Activated CD4-positive, alpha-beta T cell treated with anti-CD3 and anti-CD28 coated beads, Interleukin-2, amount 50 U/mL, for 4 hours (primary cell): ENCODE measurements around the gene CDK17.

ENCODE experiments used
- DNase-seq, 2 experiments: peaks; one replicate each; pipeline ENCODE4 v3.0.0-alpha.2; 2020

CDK17 gene

DNA sequence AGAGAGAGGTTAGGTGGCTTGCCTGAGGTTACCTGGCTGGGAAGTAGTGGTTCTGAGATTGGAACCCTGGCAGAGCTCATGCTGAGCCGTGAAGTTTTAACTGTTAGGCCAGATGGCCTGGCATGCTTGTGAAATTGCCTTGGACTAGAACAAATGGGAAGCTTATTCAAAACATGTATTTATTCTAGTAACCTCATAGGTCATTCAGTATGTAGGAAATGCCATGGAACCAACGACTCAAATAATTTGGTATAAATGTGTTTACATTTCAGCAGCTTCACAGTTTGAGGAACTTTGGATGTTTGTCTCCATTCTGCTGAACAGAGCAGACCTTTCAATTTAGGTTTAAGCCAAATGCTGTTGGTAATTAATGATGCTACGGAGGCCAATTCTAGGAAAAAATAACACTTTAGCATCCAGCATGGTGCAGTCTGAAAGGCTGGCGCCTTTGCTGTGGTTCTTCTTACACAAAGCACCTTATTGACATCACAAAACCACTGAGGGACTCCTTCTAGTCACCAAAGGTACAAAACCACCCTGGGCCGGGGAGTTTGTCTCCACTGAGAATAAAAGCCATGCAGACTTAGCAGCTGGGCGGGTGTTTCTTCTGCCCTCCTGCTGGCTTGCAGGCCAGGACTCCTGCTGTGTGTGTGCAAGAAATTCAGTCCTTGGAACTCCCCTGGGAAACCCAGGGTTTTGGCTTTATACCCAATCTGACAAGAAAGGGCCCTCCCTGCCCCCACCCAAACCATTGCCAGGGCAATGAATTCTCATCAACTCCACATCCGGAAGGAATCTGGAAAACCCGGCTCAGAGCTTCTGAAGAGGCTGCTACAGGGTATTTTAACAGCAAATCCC is 141.9 kb downstream of the CDK17 start:
- no peak for DNase-seq

DNA sequence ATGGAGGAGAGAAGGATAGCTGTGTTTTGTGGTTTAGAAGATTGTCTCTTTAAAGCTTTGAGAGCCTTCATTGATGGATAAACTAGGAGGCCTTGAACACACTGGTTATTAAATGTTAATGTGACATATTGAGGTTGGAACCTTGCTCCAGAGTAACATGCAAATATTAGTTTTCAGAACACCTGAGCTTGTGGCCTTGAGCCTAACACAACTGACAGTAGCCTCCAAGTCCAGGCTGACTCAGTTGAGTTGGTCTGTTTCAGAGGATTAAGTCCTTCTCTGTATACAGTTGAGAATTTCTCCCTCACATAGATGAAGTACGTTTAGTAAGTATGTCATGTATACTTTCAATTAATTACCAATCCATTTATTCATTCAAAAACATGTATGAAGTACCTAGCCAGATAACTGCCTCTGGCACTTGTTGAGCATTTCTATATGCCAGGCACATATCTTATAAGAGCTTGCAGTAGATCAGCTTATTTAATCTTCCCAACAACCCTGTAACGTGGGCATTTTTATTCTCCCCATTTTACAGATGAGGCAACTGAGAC is 142.6 kb downstream of the CDK17 start:
- no peak for DNase-seq

DNA sequence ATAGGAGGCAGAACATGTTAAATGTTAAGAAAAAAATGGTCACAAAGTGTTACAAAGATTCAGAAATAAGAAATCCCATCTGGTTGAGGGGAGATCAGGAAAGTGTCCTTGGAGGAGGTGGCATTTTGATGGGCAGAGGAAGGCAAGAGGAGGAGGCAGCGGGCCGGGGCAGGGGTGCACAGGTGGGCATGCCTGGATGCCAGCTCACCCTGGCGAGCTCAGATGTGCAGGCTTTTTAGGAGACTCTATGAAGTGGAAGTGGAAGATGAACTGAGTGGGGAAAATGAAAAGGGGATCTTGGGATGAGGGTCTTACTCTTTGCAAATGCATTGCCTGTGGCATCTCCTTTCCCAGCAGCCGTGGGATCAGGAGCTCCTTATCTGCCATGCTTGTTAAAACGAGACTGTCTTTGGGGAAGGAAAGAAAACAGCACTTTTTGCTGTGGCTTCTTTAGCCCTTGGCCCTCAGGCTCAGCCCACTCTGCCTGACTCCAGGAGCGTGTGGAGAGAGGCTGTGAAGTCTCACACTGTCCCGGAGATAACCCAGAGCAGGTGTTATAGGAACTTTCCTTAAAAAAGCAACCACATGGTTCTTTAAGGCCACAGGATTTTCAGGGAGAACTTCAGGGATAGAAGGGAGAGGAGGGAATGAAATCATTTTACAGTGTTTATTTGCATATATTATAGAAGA is 143.4 kb downstream of the CDK17 start:
- DNase-seq: no peak

DNA sequence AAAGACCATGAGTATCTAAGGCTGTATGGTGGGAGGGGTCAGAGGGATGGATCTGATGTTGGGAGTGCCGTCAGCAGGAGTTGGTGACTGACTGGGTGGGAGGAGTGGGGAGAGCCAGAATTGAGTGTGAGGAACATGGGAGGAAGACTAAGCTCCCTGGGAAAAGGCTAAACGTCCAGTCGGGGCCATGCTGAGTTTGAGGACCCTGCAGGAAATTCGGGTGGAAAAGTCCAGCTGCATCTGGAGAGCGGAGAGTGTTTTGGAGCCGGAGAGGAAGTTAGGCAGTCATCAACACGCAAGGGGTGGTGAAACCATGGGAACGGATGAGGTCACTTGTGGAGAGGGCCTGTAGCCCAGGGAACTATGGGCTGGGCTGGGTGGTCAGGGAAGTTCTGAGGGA is 145.2 kb downstream of the CDK17 start:
- DNase-seq: no peak

DNA sequence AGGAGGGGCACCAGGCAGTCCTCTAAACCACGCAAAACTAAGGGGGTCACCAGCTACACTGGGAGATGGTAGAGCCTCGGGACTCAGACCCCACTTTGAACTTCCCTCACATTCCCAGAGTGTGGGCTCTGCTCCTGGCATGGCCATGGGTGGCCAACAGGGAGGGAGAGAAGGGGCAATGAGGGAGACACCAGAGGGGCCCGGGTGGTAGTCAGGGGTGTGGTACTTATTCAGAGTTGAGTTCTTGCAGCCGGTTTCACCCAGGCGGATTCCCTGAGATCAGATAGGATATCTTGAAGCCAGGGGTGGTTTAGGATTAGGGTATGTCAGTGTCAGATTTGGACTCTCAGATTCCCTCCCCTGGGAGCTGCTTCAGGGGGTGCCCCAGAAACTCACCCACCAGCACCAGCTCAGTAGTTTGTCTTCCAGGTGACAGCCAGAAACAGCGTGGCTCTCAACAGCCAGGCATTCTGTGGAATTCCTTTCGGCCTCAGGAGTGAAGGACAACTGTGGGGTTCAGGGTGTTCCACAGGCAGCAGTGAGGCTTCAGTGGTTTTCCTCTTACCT is 150.0 kb downstream of the CDK17 start:
- no peak for DNase-seq

DNA sequence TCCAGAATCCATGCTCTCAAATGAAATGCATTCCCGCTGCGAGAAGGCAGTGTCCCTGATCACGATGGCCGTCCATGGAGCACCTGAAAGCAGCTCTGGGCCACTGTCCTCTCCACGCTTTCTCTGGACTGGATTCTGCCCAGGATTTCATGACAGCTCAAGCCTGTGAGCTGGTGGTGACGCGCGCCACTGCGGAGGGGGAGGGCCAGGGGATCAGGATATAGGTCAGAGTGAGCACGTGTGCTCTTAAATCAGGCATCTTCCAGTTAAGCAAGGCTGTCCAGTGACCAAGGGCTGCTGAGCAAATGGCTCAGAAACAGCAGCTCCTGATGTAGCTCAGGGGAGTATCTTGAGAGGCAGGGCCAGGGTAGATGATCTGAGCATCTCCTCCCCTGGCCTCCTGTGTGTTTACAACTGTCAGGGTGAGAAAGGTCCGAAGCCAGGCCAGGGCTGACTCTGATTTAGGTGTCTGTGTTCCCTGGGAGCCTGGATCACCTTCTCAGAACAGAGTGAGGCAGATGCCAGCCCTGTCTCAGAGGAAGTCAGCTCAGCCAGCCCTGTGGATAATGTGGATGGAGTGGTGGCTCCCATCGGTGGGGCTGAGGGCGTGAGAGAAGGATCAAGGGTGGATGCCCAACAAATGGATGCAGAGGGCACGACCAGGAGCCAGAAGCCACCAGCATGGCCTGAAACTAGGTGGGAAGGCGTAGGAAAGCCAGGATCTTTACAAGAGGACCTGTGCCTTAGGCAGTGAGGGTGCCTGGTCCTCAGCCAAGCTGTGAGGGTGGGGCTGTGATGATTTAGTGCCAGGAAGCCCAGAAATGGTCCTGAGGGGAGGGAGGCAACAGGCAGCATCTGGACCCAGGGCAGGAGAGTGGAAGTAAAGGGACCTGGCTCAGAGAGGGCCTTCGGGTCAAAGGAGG is 150.8 kb downstream of the CDK17 start:
- no peak for DNase-seq

DNA sequence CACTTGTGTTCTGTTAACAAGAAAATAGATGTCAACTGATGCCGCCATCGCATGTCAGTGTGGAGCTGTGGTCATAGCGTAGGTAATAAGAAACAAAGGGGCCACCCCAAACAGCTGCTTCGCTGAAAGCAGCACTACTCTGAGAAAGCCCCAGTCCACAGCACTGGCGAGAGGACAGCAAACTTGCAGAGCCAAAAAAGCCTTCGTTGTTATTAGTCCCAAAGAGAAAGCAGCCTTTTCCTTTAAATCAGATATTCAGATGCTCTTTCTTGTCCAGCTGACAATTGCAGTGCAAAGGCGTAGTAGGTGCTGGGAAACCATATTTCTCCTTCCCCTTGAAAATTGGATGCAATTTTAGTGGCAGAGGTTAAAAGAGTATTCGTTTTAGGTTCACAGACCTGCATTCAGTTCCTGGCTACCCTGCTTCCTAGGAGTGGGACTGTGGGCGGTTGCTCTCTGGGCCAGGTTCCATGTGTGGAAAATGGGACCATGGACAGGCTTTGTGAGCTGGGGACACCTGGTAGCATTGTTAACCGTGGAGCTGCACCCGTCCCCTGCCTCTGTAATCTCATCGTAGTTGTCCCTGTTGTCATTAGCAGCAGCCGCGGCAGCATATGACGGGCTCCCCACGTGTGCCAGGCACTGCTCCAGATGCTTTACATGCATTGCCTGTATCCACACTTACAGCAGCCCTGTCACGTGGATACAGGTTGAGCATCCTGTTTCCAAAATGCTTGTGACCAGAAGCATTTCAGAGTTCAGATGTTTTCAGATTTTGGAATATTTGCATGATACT is 151.9 kb downstream of the CDK17 start:
- no peak for DNase-seq

DNA sequence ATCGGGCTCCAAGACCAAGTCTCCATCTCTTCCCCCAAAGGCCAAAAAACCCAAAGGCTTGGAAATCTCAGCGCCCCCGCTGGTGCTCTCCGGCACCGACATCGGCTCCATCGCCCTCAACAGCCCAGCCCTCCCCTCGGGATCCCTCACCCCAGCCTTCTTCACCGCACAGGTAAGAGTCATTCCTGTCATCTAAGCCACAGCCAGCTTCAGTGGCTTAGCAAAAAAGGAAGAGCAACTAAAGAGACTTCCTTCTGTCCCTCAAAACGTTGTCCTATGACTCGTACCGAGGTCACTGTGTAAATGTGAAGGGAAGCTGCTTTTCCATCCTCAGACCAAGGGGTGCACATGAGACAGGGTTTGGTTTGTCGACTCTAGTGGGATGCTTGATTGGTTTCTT is 152.7 kb downstream of the CDK17 start:
- DNase-seq: no peak

DNA sequence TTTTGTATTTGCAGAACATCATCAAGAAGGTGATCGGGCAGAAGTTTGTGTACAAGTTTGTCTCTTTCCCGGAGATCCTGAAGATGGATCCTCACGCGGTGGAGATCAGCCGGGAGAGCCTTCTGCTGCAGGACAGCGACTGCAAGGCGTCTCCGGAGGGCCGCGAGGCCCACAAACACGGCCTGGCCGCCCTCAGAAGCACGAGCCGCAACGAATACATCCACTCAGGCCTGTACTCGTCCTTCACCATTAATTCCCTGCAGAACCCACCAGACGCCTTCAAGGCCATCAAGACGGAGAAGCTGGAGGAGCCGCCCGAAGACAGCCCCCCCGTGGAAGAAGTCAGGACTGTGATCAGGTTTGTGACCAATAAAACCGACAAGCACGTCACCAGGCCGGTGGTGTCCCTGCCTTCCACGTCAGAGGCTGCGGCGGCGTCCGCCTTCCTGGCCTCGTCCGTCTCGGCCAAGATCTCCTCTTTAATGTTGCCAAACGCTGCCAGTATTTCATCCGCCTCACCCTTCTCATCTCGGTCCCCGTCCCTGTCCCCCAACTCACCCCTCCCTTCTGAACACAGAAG is 153.2 kb downstream of the CDK17 start:
- DNase-seq: no peak

DNA sequence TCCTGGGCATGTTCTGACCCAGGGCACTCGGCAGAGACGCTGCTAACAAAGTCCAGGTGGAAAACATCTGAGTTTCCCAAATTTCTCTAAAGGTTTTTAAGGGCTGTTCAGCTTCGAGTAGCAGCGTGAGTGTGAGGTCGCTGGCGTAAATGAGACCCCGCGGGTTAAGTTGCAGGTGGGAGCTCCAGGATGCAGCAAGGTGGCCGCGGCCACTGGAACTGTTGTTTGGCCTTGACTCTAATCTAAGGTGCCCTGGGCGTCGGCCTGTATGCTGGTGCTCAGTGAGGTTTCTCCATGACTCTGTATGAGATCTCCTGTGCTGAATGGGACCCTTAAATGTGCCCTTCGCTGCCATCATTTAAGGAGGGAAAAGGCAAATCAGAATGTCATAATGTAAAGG is 155.4 kb downstream of the CDK17 start:
- DNase-seq: no peak

DNA sequence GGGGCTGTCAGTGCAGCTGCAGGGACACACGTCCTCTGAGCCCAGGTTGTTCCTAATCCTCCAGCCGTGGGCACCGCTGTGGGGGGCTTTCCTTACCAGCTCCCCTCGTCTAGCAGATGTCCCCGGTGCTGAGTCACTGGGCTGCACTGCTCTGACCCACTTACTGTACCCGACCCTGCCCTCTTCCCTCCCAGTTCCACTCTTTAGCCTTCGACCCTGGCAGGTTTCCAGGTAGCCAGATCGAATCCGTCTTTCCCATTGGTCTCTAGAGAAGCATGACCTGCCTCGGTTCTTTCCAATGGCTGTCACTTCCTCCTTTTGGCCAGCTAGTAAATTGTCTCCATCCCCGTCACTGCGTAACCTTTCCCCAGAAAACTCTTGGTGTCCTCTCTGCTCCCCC is 157.6 kb downstream of the CDK17 start:
- no peak for DNase-seq

DNA sequence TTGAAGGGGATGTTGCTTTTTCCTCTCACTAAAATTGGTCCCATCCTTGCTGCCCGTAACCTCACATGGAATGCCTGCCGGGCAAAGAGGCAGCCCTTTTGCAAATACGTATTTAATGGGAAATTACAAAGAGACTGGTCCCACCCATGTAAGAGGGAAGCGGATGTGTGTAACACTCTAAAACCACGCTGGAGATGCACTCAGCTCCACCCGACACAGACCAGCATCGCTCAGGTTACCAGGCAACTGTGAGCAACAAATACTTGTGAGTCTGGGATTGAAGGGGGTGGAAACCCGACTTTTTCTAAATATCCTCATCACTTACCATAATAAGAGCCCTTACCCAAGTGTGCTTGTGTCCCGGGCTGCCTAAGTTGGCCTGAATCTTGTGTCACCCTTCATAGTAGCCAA is 158.4 kb downstream of the CDK17 start:
- peak; percentile 42 to 46 for DNase-seq

DNA sequence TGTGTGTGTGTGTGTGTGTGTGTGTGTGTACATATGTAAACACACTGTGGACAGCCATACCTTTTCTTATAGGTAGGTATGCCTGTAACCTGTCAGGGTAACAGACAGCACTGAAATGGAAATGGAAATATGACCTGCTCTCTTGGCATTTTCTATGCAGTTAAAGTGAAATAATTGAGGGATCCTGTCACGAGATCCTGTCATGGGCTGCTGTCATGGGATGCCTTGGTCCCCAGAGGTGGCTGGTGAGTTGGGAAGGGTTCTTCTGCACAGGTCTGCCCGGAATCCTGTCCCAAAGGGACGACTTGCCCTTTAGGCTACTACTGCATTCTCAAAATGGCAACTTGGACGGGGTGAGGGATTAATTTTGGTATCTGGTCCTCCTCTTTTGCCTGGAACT is 158.8 kb downstream of the CDK17 start:
- no peak for DNase-seq

DNA sequence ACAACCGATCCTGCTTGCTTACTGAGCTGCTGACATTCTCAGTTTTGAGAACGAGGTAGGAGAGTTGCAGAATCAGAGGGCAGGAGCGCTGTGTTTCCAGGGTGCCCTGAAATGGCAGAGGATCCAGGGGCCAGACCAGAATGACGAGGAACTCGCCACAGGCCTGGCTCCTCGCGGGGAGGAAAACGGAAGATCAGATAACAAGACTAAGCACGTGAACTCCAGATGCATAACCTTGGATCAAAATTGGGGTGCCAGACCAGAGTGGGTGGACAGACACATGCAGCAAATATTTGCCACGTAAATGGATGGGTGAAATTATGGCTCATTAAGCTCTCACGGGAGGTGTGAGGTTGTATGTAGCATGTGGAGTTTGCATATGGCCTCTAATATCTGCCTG is 159.6 kb downstream of the CDK17 start:
- DNase-seq: no peak

DNA sequence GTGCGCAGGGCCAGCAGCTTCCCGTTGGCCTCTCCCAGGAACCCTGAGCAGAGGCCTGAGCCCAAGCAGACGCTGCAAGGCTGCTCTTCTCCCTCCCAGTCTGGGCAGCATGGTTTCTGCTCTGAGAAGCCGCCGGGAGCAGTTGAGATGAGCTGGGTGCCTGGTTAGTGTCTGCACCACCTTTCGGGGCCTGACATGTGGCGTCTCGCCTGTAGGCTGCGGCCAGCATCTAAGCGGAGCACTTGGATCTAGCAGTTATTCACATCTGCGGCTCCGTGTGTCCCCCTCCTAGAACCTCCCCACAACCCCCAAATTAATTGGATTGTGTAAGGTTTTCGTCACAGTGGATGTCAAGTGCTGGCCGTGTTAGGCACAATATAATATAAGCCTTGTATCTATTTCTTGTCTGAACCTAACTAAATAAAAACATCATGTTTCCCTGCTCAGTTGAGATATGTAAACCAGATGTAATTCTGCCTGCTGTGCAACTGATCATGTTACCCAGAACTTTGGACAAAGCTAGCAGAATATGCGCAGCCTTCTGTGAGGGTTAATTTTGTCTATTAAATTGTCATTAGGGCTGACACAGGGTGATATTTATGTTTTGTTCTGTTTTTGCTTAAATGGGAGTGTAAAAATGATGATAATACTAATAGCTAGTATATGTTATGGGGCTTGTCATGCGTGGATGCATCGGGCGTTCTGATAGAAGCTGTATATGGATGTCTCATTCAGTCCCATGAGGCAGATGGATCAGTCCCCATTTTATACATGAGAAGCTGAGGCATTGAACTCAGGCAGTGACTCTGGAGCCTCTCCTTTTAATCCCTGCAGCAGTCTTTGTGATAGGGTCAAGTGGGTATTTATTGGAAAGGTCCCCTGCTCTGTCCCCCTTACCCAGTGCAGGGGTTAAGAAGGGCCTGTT is 160.3 kb downstream of the CDK17 start:
- no peak for DNase-seq

DNA sequence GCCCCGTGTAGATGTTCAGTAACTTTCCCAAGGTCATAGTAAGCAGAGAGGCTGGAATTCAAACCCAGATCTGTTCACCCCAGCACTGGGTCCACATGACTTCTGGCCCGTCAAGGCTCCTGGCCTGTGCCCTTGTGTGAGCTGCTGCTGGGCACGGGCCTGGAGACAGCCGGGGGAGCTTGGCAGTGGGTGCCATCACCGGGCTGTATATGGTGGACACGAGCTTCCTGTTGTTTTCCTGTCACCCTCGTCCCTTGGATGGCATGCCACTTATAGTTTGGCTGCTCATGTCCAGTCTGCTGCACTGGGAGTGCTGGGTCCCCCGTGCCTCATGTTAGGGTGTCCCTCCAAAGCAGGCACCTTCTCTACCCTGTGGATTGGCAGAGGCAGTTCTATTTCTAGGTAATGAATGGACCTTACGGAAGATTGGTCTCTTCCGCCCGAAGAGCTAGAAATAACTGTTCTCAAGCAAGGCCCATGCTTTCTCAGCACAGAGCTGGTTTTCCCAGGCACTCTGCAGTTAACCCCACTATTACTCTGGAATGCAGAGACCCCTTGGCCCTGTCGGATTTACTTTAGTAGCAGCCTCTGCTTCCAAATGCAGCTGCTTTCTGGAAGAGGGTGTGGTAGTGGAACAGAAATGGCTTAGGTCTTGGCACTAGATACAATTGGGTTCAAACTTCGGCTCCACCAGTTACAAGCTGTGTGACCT is 161.7 kb downstream of the CDK17 start:
- DNase-seq: no peak

DNA sequence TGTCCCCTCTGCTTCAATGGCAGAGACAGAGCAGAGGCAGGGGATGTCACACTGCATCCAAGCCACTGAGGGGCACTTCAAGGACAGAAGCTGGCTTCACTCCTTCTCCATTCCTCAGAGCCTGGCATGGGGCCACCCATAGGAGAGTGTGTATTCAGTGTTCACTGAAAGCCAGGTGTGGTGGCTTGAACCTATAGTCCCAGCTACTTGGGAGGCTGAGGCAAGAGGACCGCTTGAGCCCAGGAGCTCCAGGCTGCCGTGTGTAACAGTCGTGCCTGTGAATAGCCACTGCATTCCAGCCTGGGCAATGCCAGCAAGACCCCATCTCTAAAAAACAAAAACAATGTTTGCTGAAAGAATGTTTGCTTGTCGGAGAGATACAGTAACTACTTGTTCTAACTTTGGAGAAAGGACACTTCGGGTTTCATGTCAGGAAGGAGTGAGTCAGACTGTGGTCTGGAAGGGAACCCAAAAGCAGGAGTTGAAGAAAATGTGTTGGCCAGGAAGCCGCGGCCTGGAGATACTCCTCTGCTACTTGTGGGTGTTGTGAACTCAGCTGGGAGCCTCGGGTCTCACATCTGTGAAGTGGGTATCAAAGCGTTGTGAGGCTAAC is 162.7 kb downstream of the CDK17 start:
- DNase-seq: peak; percentile 43 to 52

DNA sequence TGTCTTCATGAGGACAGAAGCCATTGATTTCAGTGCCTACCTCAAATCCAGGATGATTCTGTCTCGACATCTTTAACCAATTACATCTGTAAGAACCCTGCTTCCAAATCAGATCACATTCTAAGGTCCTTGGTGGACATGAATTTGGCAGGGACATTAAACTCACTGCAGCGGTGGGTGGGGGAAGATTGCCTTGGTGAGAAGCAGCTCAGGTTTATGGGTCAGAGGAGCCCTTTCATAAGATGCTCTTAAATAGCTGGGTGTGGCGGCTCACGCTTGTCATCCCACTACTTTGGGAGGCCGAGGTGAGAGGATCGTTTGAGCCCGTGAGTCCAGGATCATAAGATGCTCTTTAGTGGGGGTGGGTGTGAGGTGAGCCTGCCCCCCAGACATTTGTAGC is 163.2 kb downstream of the CDK17 start:
- no peak for DNase-seq

DNA sequence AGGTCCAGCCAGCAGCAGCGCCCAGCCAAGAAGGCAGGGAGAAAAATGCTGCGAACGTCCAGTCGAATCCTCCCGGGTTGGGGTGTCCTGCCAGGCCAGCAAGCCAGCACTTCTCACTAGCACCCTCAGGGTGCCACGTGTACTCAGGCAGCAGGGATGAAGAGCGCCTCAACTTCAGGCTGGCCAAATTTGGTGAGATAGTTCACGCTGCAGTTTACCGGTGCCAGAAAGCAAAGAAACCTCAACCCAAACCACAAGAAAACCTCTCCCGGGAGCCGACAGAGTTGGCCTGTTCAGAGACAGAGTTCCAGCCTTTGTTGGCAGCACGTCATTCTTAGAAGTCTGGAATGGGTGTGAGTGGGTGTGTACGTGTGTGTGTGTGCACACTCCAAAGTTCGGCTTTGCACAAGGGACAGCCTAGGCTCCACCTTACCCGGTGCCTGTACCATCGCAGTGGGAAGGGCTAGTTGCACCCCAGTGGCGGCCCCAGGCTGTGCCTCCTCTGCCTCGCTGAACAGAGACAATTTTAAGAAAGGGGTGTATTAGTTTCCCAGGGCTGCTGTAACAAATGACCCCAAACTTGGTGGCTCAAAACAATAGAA is 163.9 kb downstream of the CDK17 start:
- no peak for DNase-seq
